Esophagus (tissue), 2 donors: ENCODE data around the gene HERC6. TPM values are rescaled to one million over a fixed set of nuclear protein-coding genes. Genes with fewer than 3 reads are reported as not detected.

Experiments
- H3K27ac ChIP-seq, 2 donors: one replicate each; pipeline ENCODE4 v1.5.1; 2013; ENCODE audit warnings: low read depth in 2 of 2, mild to moderate bottlenecking in 2 of 2, inconsistent platforms in 1 of 2, low read length in 1 of 2, moderate library complexity in 1 of 2
- H3K27me3 ChIP-seq, 2 donors: one replicate each; pipeline ENCODE4 v1.6.1; 2013; ENCODE audit warnings: low read length in 2 of 2, control low read depth in 1 of 2, mild to moderate bottlenecking in 1 of 2; ENCODE audit not compliant: insufficient read depth in 2 of 2, control insufficient read depth in 1 of 2
- H3K36me3 ChIP-seq, 2 donors: one replicate each; pipeline ENCODE4 v1.6.1; 2013; ENCODE audit warnings: low read length in 1 of 2; ENCODE audit not compliant: control insufficient read depth in 2 of 2, insufficient read depth in 2 of 2
- H3K4me1 ChIP-seq, 2 donors: one replicate each; pipeline ENCODE4 v1.6.1; 2013; ENCODE audit warnings: low read length in 1 of 2; ENCODE audit not compliant: control insufficient read depth in 2 of 2, insufficient read depth in 2 of 2
- H3K4me3 ChIP-seq, 2 donors: one replicate each; pipeline ENCODE4 v1.5.1; 2013; ENCODE audit warnings: low read length in 2 of 2, mild to moderate bottlenecking in 2 of 2, low read depth in 1 of 2, moderate library complexity in 1 of 2
- H3K9me3 ChIP-seq, 2 donors: one replicate each; pipeline ENCODE4 v1.6.1; 2013; ENCODE audit warnings: mild to moderate bottlenecking in 2 of 2, low read depth in 1 of 2, low read length in 1 of 2, moderate library complexity in 1 of 2; ENCODE audit not compliant: control insufficient read depth in 2 of 2, insufficient read depth in 1 of 2
- WGBS, 2 donors: extraction: QIAGEN DNeasy Blood & Tissue Kit; methylation state at CpG; one replicate each; pipeline ENCODE4 v1.1.7; 2013; 5-methylcytosine and 5-hydroxymethylcytosine counted together
- polyA plus RNA-seq, 2 donors: library from polyadenylated mRNA; stranded (reverse); fragments of 200-250 nt; gene quantifications; one replicate each; pipeline ENCODE4 v1.2.3, GENCODE V29; 2013
- donor health status: healthy with polysubstance abuse.
- donor health status: Bipolar disorder and iron deficiency.

HERC6 gene
- polyA plus RNA-seq, 2 donors, result 8.7 to 15.6 TPM

DNA sequence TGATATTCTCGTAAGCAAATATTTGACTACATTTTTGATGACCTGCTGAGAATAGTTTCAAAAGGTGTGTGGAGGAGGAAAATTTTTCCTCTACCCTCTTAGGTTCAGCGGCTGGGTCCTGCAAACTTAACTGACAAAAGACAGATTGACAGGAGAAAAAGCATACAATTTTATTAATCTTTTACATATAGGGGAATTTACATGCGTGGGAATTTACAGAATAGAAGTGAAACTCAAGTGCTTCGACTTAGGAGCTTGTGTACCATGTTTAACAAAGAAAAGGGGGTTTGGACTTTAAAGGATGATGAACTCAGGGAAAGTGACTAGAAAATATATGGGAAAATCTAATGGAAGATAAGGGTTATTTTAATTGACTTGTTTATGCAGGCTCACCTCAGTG lies 2.5 kb downstream of the HERC6 start:
- Histone ChIP-seq H3K27ac (no peak overlapping the region), H3K27me3 (no peaks in the 10 kb centered on the region)
- 78 to 84% methylated on average over 4 of the region's 4 CpGs for WGBS, 2 donors

DNA sequence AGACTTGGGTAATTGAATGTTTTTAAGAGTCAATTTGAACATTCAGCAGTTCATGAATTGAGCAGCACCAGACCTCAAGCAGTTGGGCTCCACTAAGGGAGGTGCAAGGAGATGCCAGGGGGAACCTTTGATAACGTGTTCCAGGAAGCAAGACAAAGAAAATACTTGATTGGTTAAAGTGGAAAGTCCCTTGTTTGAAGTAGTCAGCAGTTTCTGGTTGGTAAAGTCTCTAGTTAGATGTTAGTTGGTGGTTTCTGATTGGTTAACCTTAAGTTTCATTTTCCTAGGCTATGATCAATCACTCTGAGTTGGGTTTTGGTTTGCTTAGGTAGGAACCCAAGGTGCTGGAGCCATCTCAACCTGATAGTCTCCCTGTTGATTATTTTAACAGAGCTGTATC lies 4.0 kb downstream of the HERC6 start:
- Histone ChIP-seq H3K4me1 (no peaks in the 10 kb centered on the region), H3K27me3 (no peaks in the 10 kb centered on the region), H3K27ac (no peak overlapping the region), H3K4me3 (no peak overlapping the region), H3K36me3 (no peaks in the 10 kb centered on the region), H3K9me3 (no peaks in the 10 kb centered on the region)
- 9 to 11% methylated on average over 1 of the region's 1 CpG for WGBS, 2 donors

More for the DNA sequence above, 2.5 kb downstream of the HERC6 start:
- Histone ChIP-seq H3K4me1 (no peaks in the 10 kb centered on the region), H3K4me3 (no peak overlapping the region), H3K36me3 (no peaks in the 10 kb centered on the region), H3K9me3 (no peaks in the 10 kb centered on the region)

DNA sequence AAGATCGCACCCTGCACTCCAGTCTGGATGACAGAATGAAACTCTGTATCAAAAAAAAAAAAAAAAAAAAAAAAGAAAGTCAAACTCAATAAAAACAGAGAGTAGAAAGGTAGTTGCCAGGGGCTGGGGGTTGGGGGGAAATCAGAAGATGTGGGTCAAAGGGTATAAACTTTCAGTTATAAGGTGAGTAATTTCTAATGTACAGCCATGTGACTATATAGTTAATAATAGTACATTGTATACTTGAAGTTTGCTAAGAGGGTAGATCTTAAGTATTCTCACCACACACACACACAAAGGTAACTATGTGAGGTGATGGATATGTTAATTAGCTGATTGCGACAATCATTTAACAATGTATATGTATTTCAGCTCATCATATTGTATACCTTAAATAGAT lies 11.5 kb downstream of the HERC6 start:
- H3K4me1 ChIP-seq, result no peaks in the 10 kb centered on the region
- WGBS, 2 donors, result 92 to 94% methylated on average over 2 of the region's 2 CpGs
- H3K27me3 ChIP-seq, result no peaks in the 10 kb centered on the region
- H3K27ac ChIP-seq, result no peak overlapping the region
- H3K4me3 ChIP-seq, result no peak overlapping the region
- H3K36me3 ChIP-seq, result peaks cover 5 to 8% of the 10 kb centered on the region in 2 donors
- no peaks in the 10 kb centered on the region for H3K9me3 ChIP-seq

DNA sequence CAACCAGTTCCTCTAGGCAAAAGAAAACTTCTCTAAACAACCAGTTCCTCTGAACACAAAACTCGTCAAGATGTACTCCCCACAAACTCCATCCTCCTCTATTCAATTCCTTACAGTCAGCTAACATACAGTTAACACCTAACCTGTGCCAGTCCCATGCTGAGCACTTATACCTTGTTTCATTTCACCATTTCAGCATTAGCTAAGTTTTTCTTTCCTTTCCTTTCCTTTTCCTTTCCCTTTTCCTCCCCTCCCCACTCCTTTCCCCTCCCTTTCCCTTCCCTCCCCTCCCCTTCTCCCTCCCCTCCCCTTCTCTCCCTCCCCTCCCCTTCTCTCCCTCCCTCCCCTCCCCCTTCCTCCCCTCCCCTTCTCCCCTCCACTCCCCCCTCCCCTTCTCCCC lies 13.1 kb downstream of the HERC6 start:
- Histone ChIP-seq H3K27ac (no peak overlapping the region), H3K4me3 (no peak overlapping the region), H3K9me3 (no peaks in the 10 kb centered on the region), H3K27me3 (no peaks in the 10 kb centered on the region), H3K4me1 (no peaks in the 10 kb centered on the region), H3K36me3 (peaks cover 7 to 8% of the 10 kb centered on the region in 2 donors)
- WGBS, 2 donors, result 85 to 86% methylated on average over 1 of the region's 1 CpG

DNA sequence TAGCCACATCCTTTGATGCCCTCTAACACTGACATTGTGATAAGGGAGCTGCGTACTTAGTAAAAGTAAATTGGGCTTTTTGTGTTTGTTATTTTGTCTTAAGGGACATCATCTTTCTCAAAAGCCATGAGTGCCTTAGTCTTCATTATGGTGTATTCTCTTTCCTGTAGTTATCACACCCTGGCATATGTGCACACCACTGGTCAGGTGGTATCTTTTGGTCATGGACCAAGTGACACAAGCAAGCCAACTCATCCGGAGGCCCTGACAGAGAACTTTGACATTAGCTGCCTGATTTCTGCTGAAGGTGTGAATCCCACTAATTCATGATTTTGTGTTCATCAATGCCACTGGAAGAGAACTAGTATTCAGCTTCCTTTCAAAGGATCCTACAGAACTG lies 18.0 kb downstream of the HERC6 start:
- Histone ChIP-seq H3K27me3 (no peaks in the 10 kb centered on the region), H3K36me3 (peaks cover 8 to 15% of the 10 kb centered on the region in 2 donors), H3K27ac (no peak overlapping the region), H3K4me1 (no peaks in the 10 kb centered on the region), H3K4me3 (no peak overlapping the region), H3K9me3 (no peaks in the 10 kb centered on the region)
- WGBS, 2 donors, result 93 to 99% methylated on average over 2 of the region's 2 CpGs

DNA sequence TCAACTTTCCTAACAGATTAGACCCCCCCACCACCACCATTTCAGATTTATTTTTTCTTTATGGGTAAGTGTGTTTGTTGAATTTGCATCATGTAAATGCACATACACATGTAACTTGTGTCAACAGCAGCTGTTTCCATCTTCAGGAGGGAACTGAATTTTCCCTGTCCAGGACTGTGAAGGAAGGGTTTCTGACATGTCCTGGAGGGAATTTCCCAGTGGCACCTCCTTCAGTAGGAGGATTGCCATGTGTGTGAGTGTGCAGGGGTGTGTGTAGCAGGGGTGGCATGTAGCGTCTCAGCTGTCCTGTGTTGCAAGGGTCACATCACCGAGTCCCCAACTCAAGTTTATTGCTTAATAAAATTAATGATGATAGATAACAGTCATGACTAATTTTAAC lies 19.7 kb downstream of the HERC6 start:
- no peaks in the 10 kb centered on the region for H3K27me3 ChIP-seq
- no peaks in the 10 kb centered on the region for H3K9me3 ChIP-seq
- H3K4me1 ChIP-seq, result no peaks in the 10 kb centered on the region
- 77 to 92% methylated on average over 2 of the region's 2 CpGs for WGBS, 2 donors
- no peak overlapping the region for H3K4me3 ChIP-seq
- H3K36me3 ChIP-seq, result peaks cover 3 to 14% of the 10 kb centered on the region in 2 donors
- no peak overlapping the region for H3K27ac ChIP-seq

DNA sequence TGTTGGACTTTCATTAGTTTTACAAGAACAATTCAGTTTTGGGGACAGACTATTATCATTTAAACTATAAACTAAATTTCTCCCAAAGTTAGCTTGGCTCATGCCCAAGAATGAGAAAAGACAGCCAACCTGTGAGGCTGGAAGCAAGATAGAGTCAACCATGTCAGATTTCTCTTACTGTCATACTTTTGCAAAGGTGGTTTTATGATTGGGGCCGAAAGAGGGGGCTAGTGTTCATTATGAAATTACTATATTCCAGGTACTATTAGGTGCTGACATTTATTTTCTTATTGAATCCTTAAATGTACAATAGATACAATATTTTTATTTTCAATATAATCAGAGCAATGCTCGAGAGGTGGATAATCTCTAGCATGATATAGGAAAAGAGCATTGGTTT lies 30.6 kb downstream of the HERC6 start:
- Histone ChIP-seq H3K36me3 (peaks cover 4 to 8% of the 10 kb centered on the region in 2 donors), H3K27ac (no peak overlapping the region), H3K27me3 (no peaks in the 10 kb centered on the region), H3K4me1 (no peaks in the 10 kb centered on the region), H3K4me3 (no peak overlapping the region), H3K9me3 (no peaks in the 10 kb centered on the region)
- WGBS, 2 donors, result 93 to 95% methylated on average over 2 of the region's 2 CpGs

DNA sequence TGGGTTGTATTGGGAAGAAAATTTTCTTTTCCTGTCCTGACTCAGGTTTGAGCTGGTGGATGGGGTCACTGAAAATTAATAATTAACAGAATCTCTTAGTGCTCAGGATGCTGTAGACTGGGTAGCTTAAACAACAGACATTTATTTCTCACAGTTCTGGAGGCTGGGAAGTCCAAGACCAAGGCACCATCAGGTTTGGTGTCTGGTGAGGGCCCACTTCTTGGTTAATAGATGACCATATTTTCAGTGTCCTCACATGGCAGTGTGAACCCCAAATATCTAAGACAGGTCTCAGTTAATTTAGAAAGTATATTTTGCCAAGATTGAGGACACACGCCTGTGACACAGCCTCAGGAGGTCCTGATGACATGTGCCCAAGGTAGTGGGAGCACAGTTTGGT lies 31.1 kb downstream of the HERC6 start:
- Histone ChIP-seq H3K36me3 (peaks cover 4 to 8% of the 10 kb centered on the region in 2 donors), H3K4me3 (no peak overlapping the region), H3K27me3 (no peaks in the 10 kb centered on the region), H3K4me1 (no peaks in the 10 kb centered on the region), H3K9me3 (no peaks in the 10 kb centered on the region), H3K27ac (no peak overlapping the region)
- 95 to 97% methylated on average over 1 of the region's 1 CpG for WGBS, 2 donors

DNA sequence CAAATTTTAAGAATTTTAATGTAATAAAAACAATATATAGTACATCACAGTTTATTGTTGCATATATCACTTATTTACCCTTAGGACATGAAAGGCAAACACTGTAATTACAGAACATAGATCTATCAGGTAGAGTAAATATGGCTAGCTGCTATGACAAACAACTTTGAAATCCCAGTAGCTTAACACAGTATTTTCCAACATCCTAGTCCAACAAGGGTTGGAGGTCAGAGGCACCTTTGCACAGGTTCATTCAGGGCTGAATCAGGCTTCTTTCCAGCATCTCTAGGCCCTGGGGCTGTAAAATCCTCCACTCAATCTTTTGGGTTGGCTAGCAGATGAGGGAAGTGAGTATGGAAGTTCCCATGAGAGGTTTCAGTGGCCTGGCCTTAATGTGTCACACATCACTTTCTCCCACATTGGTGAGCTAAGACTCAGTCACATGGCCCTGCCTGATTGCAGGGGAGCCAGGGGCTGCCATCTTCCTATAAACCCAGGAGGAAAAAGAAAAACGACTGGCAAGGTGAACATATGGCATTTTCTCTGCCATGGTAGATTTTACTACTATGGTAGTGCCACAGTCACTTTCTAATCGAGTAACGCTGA lies 32.9 kb downstream of the HERC6 start:
- Histone ChIP-seq H3K9me3 (no peaks in the 10 kb centered on the region), H3K4me3 (no peak overlapping the region), H3K27ac (no peak overlapping the region), H3K36me3 (peaks cover 0 to 5% of the 10 kb centered on the region in 2 donors), H3K4me1 (no peaks in the 10 kb centered on the region), H3K27me3 (no peaks in the 10 kb centered on the region)
- WGBS, 2 donors, result 90% methylated on average over 3 of the region's 3 CpGs

DNA sequence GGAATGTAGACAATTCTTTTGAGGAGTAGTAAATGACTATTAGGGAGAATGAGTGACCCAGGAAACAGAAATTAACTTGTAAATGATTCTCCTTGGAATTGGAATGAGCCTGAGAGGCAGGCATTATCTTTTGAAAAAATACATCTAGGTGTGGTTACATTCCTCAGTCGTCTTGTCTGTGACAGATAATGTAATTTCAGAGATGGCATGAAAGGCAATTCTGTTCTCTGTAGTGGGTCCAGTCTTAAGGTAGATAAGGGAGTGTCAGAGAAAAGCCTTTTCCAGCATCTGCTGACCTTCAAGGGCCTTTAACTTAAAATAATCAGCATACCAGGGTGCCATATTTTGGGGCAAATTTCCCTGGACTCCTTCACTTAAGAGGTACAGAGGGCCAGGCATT lies 35.1 kb downstream of the HERC6 start:
- peaks cover 0 to 5% of the 10 kb centered on the region in 2 donors for H3K36me3 ChIP-seq
- H3K9me3 ChIP-seq, result no peaks in the 10 kb centered on the region
- H3K4me1 ChIP-seq, result no peaks in the 10 kb centered on the region
- H3K27ac ChIP-seq, result no peak overlapping the region
- 66 to 68% methylated on average over 1 of the region's 1 CpG for WGBS, 2 donors
- H3K27me3 ChIP-seq, result no peaks in the 10 kb centered on the region
- H3K4me3 ChIP-seq, result no peak overlapping the region
